GM04503 (cell line): ENCODE results near the gene SNRNP70.
A peak's percentile ranks its signal among the peaks of the same experiment; 100 is the strongest.
"Not testable (repeated sequence)": the region's sequence is repeated elsewhere in the genome, so short reads cannot be mapped to it uniquely, and the experiment has no call there.

Experiments
- DNase-seq: peaks from one replicate; pipeline ENCODE4 v3.0.0-alpha.2; 2012; ENCODE audit warnings: low read depth

Gene SNRNP70

GRCh38 chr19:49085020-49085867 lies at the start of gene SNRNP70:
SNRNP70 (plus strand) TSS chr19:49085451; CDS start chr19:49086415, 964 bp downstream.
- DNase-seq = peak; percentile 90

- DNase-seq = not testable (repeated sequence)
Observed at GRCh38 chr19:49036815-49037214, 48.4 kb upstream of the SNRNP70 start, which contains the start of gene CGB1. CGB1 (minus strand) TSS chr19:49036895; CDS start chr19:49036711, 184 bp downstream.

- not testable (repeated sequence) for DNase-seq
Observed at GRCh38 chr19:49038111-49038510, 47.1 kb upstream of the SNRNP70 start.

- DNase-seq = not testable (repeated sequence)
Observed at GRCh38 chr19:49038557-49039276, 46.5 kb upstream of the SNRNP70 start.

GRCh38 chr19:49039736-49040135 lies 45.5 kb upstream of the SNRNP70 start:
- DNase-seq = not testable (repeated sequence)

- no peak for DNase-seq
Observed at GRCh38 chr19:49042177-49042576, 43.1 kb upstream of the SNRNP70 start.

- DNase-seq = not testable (repeated sequence)
Observed at GRCh38 chr19:49042666-49043065, 42.6 kb upstream of the SNRNP70 start.

- not testable (repeated sequence) for DNase-seq
Observed at GRCh38 chr19:49043548-49043947, 41.7 kb upstream of the SNRNP70 start, which contains the start of gene CGB5. CGB5 (plus strand) TSS chr19:49043848; CDS start chr19:49044210, 362 bp downstream.

- not testable (repeated sequence) for DNase-seq
Observed at GRCh38 chr19:49049011-49049410, 36.2 kb upstream of the SNRNP70 start, which contains the start of gene CGB8. CGB8 (minus strand) TSS chr19:49049111; CDS start chr19:49048739, 372 bp downstream.

- not testable (repeated sequence) for DNase-seq
Observed at GRCh38 chr19:49049834-49050233, 35.4 kb upstream of the SNRNP70 start.

GRCh38 chr19:49050376-49051033 lies 34.7 kb upstream of the SNRNP70 start:
- peak; percentile 21 for DNase-seq

- DNase-seq = no peak
Observed at GRCh38 chr19:49056101-49056901, 28.9 kb upstream of the SNRNP70 start.

- DNase-seq = not testable (repeated sequence)
Observed at GRCh38 chr19:49056902-49057596, 28.2 kb upstream of the SNRNP70 start.

- DNase-seq = no peak
Observed at GRCh38 chr19:49057636-49058234, 27.5 kb upstream of the SNRNP70 start, which contains the start of gene CGB7. CGB7 (minus strand) TSS chr19:49057749; CDS start chr19:49055375, 2,374 bp downstream.

- no peak for DNase-seq
Observed at GRCh38 chr19:49058562-49058961, 26.7 kb upstream of the SNRNP70 start.

GRCh38 chr19:49059053-49059452 lies 26.2 kb upstream of the SNRNP70 start:
- DNase-seq = no peak

GRCh38 chr19:49061000-49061399 lies 24.3 kb upstream of the SNRNP70 start:
- DNase-seq = no peak

GRCh38 chr19:49061445-49061844 lies 23.8 kb upstream of the SNRNP70 start:
- no peak for DNase-seq

- DNase-seq = no peak
Observed at GRCh38 chr19:49064029-49064629, 21.1 kb upstream of the SNRNP70 start.
